Retinal pigment epithelial cell (primary cell): ENCODE results near the gene GABRG3.

ENCODE experiments used
- DNase-seq: peaks from one replicate; pipeline ENCODE4 v3.0.0-alpha.2; 2010; ENCODE audit warnings: low read depth
- H3K4me3 ChIP-seq: 2 replicates; pipeline ENCODE4 v1.5.1; 2011; ENCODE audit warnings: mild to moderate bottlenecking, low read length, control low read depth, moderate library complexity
- CTCF ChIP-seq: conservative IDR thresholded peaks from 2 replicates; pipeline ENCODE4 v1.5.1; 2011; ENCODE audit warnings: low read depth, low read length, control low read depth, inconsistent platforms

GABRG3 gene

DNA sequence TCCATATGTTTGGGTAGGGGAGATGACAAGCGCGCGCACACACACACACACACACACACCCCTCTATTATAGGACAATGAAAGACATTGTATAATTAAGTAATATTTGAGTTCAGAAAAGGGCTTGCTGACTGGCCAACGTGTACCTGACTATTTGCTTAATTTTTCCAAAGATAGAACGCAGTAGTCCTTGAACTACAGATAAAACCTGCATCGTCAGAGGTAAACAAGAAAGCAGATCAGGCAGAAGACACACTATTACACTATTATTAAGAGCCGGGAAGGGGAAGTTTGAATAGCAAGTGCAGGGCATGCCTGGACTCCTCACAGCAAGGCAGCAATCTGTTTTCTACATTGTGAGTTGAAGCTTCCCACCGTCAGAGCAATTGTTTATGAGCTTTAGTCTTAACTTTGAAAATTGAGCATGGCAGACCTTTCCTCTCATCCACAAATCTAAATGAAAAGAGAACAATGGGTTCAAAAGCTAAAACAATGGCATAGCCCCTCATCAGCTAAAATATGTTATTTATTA lies 427.7 kb downstream of the GABRG3 start:
- TF ChIP-seq CTCF: no peak
- no peak for DNase-seq

GRCh38 chr15:27399241-27399640 lies 428.3 kb downstream of the GABRG3 start:
- DNase-seq: no peak
- no peak overlapping the region for H3K4me3 ChIP-seq
- no peak for TF ChIP-seq CTCF

More for the DNA sequence above, 427.7 kb downstream of the GABRG3 start:
- no peak overlapping the region for H3K4me3 ChIP-seq

GRCh38 chr15:27401471-27401870 lies 430.5 kb downstream of the GABRG3 start:
- DNase-seq: no peak
- no peak overlapping the region for H3K4me3 ChIP-seq
- no peak for TF ChIP-seq CTCF

- TF ChIP-seq CTCF: no peak
- no peak for DNase-seq
- no peak overlapping the region for H3K4me3 ChIP-seq
Measured at GRCh38 chr15:27408428-27408827, 437.4 kb downstream of the GABRG3 start.

DNA sequence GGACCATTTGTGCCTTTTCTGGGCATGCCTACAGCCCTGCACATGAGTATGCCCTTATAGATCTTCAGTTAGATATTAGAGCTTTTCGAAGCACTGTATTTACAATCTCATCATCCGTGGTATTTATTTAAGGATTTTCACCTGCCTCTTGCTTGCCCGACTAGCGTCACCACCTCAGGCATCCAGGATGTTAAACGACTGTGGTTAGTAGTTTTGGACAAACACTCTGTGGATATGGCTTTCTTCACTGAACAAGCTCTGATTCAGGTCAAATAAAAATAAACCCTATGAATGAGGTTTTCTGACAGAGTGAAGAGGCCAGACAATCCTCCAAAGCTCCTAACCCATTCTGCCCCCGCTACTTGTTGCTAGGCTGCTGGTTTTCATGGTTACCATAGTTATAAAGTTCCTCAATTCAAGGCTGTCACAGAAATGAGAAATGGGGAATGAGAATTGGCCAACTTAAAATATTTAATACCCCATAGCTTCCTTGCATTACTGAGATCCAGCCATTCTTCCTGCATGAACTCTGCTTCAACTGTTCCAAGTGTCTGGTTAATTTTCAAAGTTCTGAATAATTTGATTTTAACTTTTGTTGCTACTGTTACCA lies 440.1 kb downstream of the GABRG3 start:
- no peak for DNase-seq
- TF ChIP-seq CTCF: no peak
- H3K4me3 ChIP-seq: no peak overlapping the region

GRCh38 chr15:27412415-27412814 lies 441.4 kb downstream of the GABRG3 start:
- TF ChIP-seq CTCF: no peak
- no peak for DNase-seq

GRCh38 chr15:27414168-27414870 lies 443.3 kb downstream of the GABRG3 start:
- DNase-seq: no peak
- TF ChIP-seq CTCF: no peak
- no peak overlapping the region for H3K4me3 ChIP-seq

More at GRCh38 chr15:27412415-27412814, 441.4 kb downstream of the GABRG3 start:
- no peak overlapping the region for H3K4me3 ChIP-seq
